Subcutaneous abdominal adipose tissue (tissue), 5 donors: ENCODE measurements around the gene GNG11.

ENCODE experiments used
- H3K27ac ChIP-seq: one replicate; pipeline ENCODE4 v1.7.0; 2013; ENCODE audit warnings: low read depth, mild to moderate bottlenecking, inconsistent platforms, low read length, moderate library complexity
- H3K27me3 ChIP-seq, 5 donors: one replicate each; pipeline ENCODE4 v1.7.0; 2013; ENCODE audit warnings: low read length in 5 of 5, inconsistent platforms in 1 of 5; ENCODE audit not compliant: control insufficient read depth in 5 of 5, insufficient read depth in 4 of 5
- H3K36me3 ChIP-seq, 5 donors: one replicate each; pipeline ENCODE4 v1.7.0; 2013; ENCODE audit warnings: low read length in 5 of 5; ENCODE audit not compliant: control insufficient read depth in 5 of 5, insufficient read depth in 5 of 5
- H3K4me1 ChIP-seq, 5 donors: one replicate each; pipeline ENCODE4 v1.7.0; 2013; ENCODE audit warnings: low read length in 5 of 5, mild to moderate bottlenecking in 3 of 5, moderate library complexity in 1 of 5; ENCODE audit not compliant: control insufficient read depth in 5 of 5, insufficient read depth in 5 of 5
- H3K4me3 ChIP-seq, 5 donors: one replicate each; pipeline ENCODE4 v1.7.0; 2013; ENCODE audit warnings: low read length in 5 of 5, low read depth in 1 of 5
- H3K9ac ChIP-seq, 5 donors: one replicate each; pipeline ENCODE4 v1.7.0; 2013; ENCODE audit warnings: low read length in 5 of 5, mild to moderate bottlenecking in 4 of 5, moderate library complexity in 3 of 5
- H3K9me3 ChIP-seq, 5 donors: one replicate each; pipeline ENCODE4 v1.7.0; 2013; ENCODE audit warnings: low read length in 5 of 5; ENCODE audit not compliant: control insufficient read depth in 5 of 5
- donor health status: healthy.
- donor health status: healthy.
- donor health status: healthy.
- donor health status: healthy.
- donor health status: healthy.

Gene GNG11

GRCh38 chr7:93890041-93890463, 31.5 kb upstream of the GNG11 start:
- no peaks in the 10 kb centered on the region for H3K36me3 ChIP-seq
- H3K4me3 ChIP-seq, result peak overlapping the region; percentile 75 to 85 (median 81)
- H3K4me1 ChIP-seq, result peaks cover 0 to 24% (median 15%) of the 10 kb centered on the region in 5 donors
- H3K9ac ChIP-seq, result peak overlapping the region; percentile 37 to 85 (median 70)
- H3K27ac ChIP-seq, result peak overlapping the region; percentile 68
- no peaks in the 10 kb centered on the region for H3K27me3 ChIP-seq
- H3K9me3 ChIP-seq, result no peaks in the 10 kb centered on the region

GRCh38 chr7:93890464-93891068, 31.0 kb upstream of the GNG11 start, which contains the start of gene TFPI2:
Gene TFPI2, minus strand, starts transcription at chr7:93890753. Its CDS starts 75 bp downstream, at chr7:93890678.
- Histone ChIP-seq H3K36me3 (no peaks in the 10 kb centered on the region), H3K4me3 (peak within 1 kb of the TSS; percentile 75 to 85 (median 81)), H3K27ac (peak within 1 kb of the TSS; percentile 68), H3K4me1 (peaks cover 0 to 29% (median 15%) of the 10 kb centered on the region in 5 donors), H3K9ac (peak within 1 kb of the TSS; percentile 37 to 85 (median 70)), H3K9me3 (no peaks in the 10 kb centered on the region), H3K27me3 (no peaks in the 10 kb centered on the region)

GRCh38 chr7:93894426-93894825, 27.1 kb upstream of the GNG11 start:
- no peak overlapping the region for H3K27ac ChIP-seq
- H3K4me3 ChIP-seq, result no peak overlapping the region
- peaks cover 0 to 28% (median 15%) of the 10 kb centered on the region in 5 donors for H3K4me1 ChIP-seq
- no peaks in the 10 kb centered on the region for H3K27me3 ChIP-seq
- H3K9me3 ChIP-seq, result no peaks in the 10 kb centered on the region
- no peaks in the 10 kb centered on the region for H3K36me3 ChIP-seq
- no peak overlapping the region for H3K9ac ChIP-seq

GRCh38 chr7:93894966-93895640, 26.4 kb upstream of the GNG11 start:
- Histone ChIP-seq H3K36me3 (no peaks in the 10 kb centered on the region), H3K27ac (peak overlapping the region; percentile 18), H3K4me3 (no peak overlapping the region), H3K4me1 (peaks cover 0 to 22% (median 10%) of the 10 kb centered on the region in 5 donors), H3K9ac (no peak overlapping the region), H3K27me3 (no peaks in the 10 kb centered on the region), H3K9me3 (no peaks in the 10 kb centered on the region)

DNA sequence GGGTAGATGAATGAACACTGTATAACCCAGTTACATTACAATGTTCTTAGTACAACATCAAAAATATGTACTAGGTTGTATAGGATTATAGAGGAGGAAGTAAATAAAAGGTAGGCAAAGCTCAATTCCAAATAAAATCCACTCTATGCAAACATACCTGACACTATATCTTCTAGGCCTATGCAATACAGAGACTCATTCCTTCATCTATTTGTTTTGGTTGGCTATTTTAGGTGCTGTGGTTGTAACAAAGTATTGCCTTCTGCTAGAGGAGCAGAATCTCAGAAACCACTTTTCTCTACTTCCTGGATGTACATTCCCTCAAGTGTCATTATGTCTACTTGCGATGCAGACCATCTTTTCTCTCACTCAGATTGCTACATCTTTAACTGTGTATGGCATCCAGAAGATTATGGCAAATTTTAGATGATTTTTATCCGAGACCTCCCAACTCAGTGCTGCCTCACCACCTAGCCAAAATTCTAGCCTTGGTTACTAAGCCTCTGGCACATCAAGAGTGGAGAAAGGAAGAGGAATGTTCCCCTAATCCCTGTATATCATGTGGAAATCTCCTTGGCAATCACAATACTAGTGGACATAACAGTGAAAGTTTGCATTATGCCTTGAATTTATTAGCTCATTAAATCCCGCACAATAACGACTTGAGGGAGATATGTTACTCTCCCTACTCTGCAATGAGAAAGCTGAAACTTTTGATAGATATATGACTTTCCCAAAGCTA, 25.5 kb upstream of the GNG11 start:
- Histone ChIP-seq H3K9me3 (no peaks in the 10 kb centered on the region), H3K9ac (no peak overlapping the region), H3K27ac (no peak overlapping the region), H3K36me3 (no peaks in the 10 kb centered on the region), H3K27me3 (no peaks in the 10 kb centered on the region), H3K4me3 (no peak overlapping the region), H3K4me1 (peaks cover 0 to 13% (median 1%) of the 10 kb centered on the region in 5 donors)

- peaks cover 0 to 13% (median 0%) of the 10 kb centered on the region in 5 donors for H3K4me1 ChIP-seq
- no peaks in the 10 kb centered on the region for H3K9me3 ChIP-seq
- H3K36me3 ChIP-seq, result no peaks in the 10 kb centered on the region
- H3K4me3 ChIP-seq, result no peak overlapping the region
- H3K27ac ChIP-seq, result no peak overlapping the region
- no peaks in the 10 kb centered on the region for H3K27me3 ChIP-seq
- H3K9ac ChIP-seq, result no peak overlapping the region
Measured at GRCh38 chr7:93897680-93898079, 23.9 kb upstream of the GNG11 start.

DNA sequence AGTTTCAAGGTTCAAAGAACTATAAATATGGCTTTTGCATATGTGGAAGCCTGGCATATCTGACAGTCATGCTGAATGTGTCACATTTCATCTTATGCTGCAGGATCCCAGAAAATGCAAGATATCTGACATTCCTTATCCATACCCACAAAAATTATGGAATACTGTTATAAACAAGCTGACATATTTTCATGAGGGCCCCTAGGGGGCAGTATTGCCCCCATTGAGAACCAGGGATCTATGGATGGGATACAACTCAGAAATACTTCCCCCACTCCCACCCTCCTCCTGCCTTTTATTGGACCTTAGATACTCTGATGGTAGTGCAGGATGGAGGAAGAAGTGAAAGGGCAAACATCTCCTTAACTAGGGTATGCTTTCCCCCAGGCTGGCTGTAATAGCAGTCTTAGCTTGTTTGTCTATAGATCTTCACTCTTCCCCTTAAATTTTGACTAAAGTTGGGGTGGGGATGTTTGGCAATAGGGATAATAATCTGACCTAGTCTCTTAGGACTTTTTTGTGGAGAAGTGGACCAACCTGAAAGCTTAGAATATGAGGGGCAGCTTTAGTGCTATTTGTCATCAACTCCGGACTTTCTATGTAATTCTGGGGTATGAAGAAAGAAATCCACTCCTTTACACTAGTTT, 18.6 kb upstream of the GNG11 start:
- Histone ChIP-seq H3K27ac (no peak overlapping the region), H3K9ac (no peak overlapping the region), H3K36me3 (no peaks in the 10 kb centered on the region), H3K27me3 (no peaks in the 10 kb centered on the region), H3K4me3 (no peak overlapping the region), H3K9me3 (no peaks in the 10 kb centered on the region), H3K4me1 (peaks cover 0 to 10% (median 3%) of the 10 kb centered on the region in 5 donors)

DNA sequence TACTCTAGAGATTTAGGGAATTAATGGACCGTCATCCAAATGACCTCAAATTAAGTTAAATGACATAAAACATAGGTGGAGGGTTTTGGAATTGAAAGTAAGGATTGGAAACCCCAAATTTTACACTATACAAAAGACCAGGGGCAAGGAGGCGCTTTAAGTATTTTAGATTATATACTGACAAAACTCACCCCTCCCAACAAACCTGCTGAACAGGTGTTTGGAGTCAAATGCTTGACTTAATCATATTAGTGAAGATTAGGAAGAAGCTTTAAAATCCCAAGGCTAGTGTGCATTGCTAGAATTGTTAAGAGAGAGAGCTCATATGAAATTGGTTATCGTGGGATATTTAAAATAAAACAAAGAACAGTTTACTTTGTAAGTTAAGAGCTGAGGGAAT, 15.3 kb upstream of the GNG11 start, which contains the start of gene GNGT1:
TSS of gene GNGT1 (plus strand) at position 301 of the 400 bp plus-strand sequence. CDS start 180 bp downstream, outside the sequence.
- Histone ChIP-seq H3K27me3 (no peaks in the 10 kb centered on the region), H3K27ac (no peak within 1 kb of the TSS), H3K36me3 (no peaks in the 10 kb centered on the region), H3K9ac (no peak within 1 kb of the TSS), H3K9me3 (no peaks in the 10 kb centered on the region), H3K4me1 (peaks cover 0 to 17% (median 9%) of the 10 kb centered on the region in 5 donors), H3K4me3 (no peak within 1 kb of the TSS)

GRCh38 chr7:93910076-93910994, 11.2 kb upstream of the GNG11 start:
- H3K4me3 ChIP-seq, result no peak overlapping the region
- no peaks in the 10 kb centered on the region for H3K36me3 ChIP-seq
- H3K27me3 ChIP-seq, result no peaks in the 10 kb centered on the region
- H3K4me1 ChIP-seq, result peaks cover 0 to 21% (median 14%) of the 10 kb centered on the region in 5 donors
- no peaks in the 10 kb centered on the region for H3K9me3 ChIP-seq
- H3K9ac ChIP-seq, result peak overlapping the region in 1 of 5 donors; percentile 15
- H3K27ac ChIP-seq, result peak overlapping the region; percentile 92
